ENCODE results near the gene CCNA1.

Gene CCNA1

GRCh38 chr13:36432106-36432544 is at the start of gene CCNA1:
CCNA1 (plus strand) TSS chr13:36432495; CDS start chr13:36433057, 562 bp downstream.
- peak; percentile 90 for DNase-seq

GRCh38 chr13:36385489-36385888 is 46.8 kb upstream of the CCNA1 start:
- DNase-seq = no peak

- DNase-seq = peak; percentile 24
Observed at GRCh38 chr13:36395280-36395679, 37.0 kb upstream of the CCNA1 start.

- DNase-seq = no peak
Observed at GRCh38 chr13:36405151-36405550, 27.1 kb upstream of the CCNA1 start.

GRCh38 chr13:36412736-36413135 is 19.6 kb upstream of the CCNA1 start:
- DNase-seq = no peak

- no peak for DNase-seq
Observed at GRCh38 chr13:36413161-36413560, 19.1 kb upstream of the CCNA1 start.

- DNase-seq = no peak
Observed at GRCh38 chr13:36414461-36414860, 17.8 kb upstream of the CCNA1 start.

- DNase-seq = no peak
Observed at GRCh38 chr13:36417331-36417730, 15.0 kb upstream of the CCNA1 start.

- peak; percentile 22 for DNase-seq
Observed at GRCh38 chr13:36418022-36418805, 14.1 kb upstream of the CCNA1 start.

- DNase-seq = peak; percentile 94
Observed at GRCh38 chr13:36420437-36420891, 11.8 kb upstream of the CCNA1 start.

- DNase-seq = no peak
Observed at GRCh38 chr13:36421447-36421846, 10.8 kb upstream of the CCNA1 start.

GRCh38 chr13:36428086-36428485 is 4.2 kb upstream of the CCNA1 start:
- no peak for DNase-seq

GRCh38 chr13:36430247-36431203 is 1.8 kb upstream of the CCNA1 start:
- DNase-seq = peak; percentile 70

GRCh38 chr13:36431204-36432105 is 840 bp upstream of the CCNA1 start:
- no peak for DNase-seq

GRCh38 chr13:36436811-36437210 is 4.5 kb downstream of the CCNA1 start:
- no peak for DNase-seq

- DNase-seq = no peak
Observed at GRCh38 chr13:36438594-36439483, 6.5 kb downstream of the CCNA1 start.

GRCh38 chr13:36445278-36445677 is 13.0 kb downstream of the CCNA1 start:
- DNase-seq = no peak

- no peak for DNase-seq
Observed at GRCh38 chr13:36445891-36446351, 13.6 kb downstream of the CCNA1 start.

GRCh38 chr13:36447501-36447900 is 15.2 kb downstream of the CCNA1 start:
- DNase-seq = no peak

- DNase-seq = no peak
Observed at GRCh38 chr13:36450534-36450933, 18.2 kb downstream of the CCNA1 start.

- DNase-seq = peak; percentile 53
Observed at GRCh38 chr13:36453516-36453915, 21.2 kb downstream of the CCNA1 start.

All from eye (tissue), 1 donor.